PC-9 (cell line): ENCODE measurements around the gene PRKD1.

Source experiments
- CTCF ChIP-seq: fragments of 200-600 bp; sonication (generic); conservative IDR thresholded peaks from 2 replicates; pipeline ENCODE4 v1.6.1; 2017; ENCODE audit warnings: mixed run types, antibody characterized with exemption, mild to moderate bottlenecking, moderate library complexity
- EZH2 ChIP-seq: fragments of 200-600 bp; sonication (generic); IDR thresholded peaks from 2 replicates; pipeline ENCODE4 v1.8.0; 2017; ENCODE audit warnings: antibody characterized with exemption, low read depth

DNA sequence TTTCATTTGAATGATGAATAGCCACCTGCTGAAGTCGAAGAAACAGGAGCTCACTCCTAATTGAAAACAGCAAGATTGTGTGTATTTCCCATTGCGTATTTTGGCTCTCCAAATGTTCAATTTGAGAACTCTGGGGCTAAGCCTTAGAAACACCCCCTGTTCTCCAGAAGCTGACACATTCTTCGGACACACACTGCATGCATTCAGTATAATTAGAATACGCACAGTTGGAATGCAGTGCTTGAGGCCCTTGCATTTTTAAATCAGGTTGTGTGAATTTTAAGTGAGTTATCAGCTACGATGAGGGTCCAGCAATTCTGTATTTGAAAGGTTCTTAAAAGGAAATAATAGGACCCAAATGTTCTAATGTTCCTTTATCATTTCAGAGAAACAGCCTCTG, 103.8 kb downstream of the PRKD1 start:
- no peak for TF ChIP-seq CTCF
- no peak for TF ChIP-seq EZH2
